Psoas muscle (tissue), 8 donors: ENCODE results near the gene RCBTB1. TPM values are rescaled to one million over a fixed set of nuclear protein-coding genes. Genes with fewer than 3 reads are reported as not detected.
"Not testable (repeated sequence)": the region's sequence is repeated elsewhere in the genome, so short reads cannot be mapped to it uniquely, and the experiment has no call there.

Experiments used
- ATAC-seq, 4 donors: fragments of 200-7000 bp; cut with Tn5 transposase; one replicate each; pipeline ENCODE4 v1.9.1; 2020; ENCODE audit warnings: moderate library complexity in 3 of 4, mild to moderate bottlenecking in 2 of 4
- DNase-seq, 2 donors: peaks; one replicate each; pipeline ENCODE4 v3.0.0-alpha.2; 2020
- H3K27ac ChIP-seq: fragments of 200-600 bp; one replicate; pipeline ENCODE4 v1.8.0; 2022
- H3K27me3 ChIP-seq, 3 donors: fragments of 200-600 bp in 1 of 3; one replicate each; pipeline versions ENCODE4 v1.6.1 to v1.8.0; 2013 to 2022; ENCODE audit warnings: low read length in 2 of 3, mild to moderate bottlenecking in 2 of 3, moderate library complexity in 1 of 3; ENCODE audit not compliant: insufficient read depth in 3 of 3
- H3K36me3 ChIP-seq, 2 donors: fragments of 200-600 bp in 1 of 2; one replicate each; pipeline versions ENCODE4 v1.6.1 to v1.8.0; 2013 to 2022; ENCODE audit warnings: low read depth in 1 of 2, mild to moderate bottlenecking in 1 of 2, moderate library complexity in 1 of 2; ENCODE audit not compliant: insufficient read depth in 1 of 2
- H3K4me1 ChIP-seq: fragments of 200-600 bp; one replicate; pipeline ENCODE4 v1.8.0; 2022
- H3K4me3 ChIP-seq: fragments of 200-600 bp; one replicate; pipeline ENCODE4 v1.8.0; 2022; ENCODE audit warnings: mild to moderate bottlenecking
- H3K9me3 ChIP-seq: fragments of 200-600 bp; one replicate; pipeline ENCODE4 v1.8.0; 2022
- WGBS, 3 donors: extraction: QIAGEN DNeasy Blood & Tissue Kit; methylation state at CpG; one replicate each; pipeline versions ENCODE4 v1.1.6 to v1.1.7; 2013; 5-methylcytosine and 5-hydroxymethylcytosine counted together
- intact Hi-C, 2 donors: fragments of 100-400 bp; cut with DNase I; formaldehyde crosslinking; loops; one replicate each; pipeline versions ENCODE4 v1.11.0 to v1.14.2; 2022
- polyA plus RNA-seq, 3 donors: library from polyadenylated mRNA; stranded (reverse); fragments of 200-250 nt; gene quantifications; one replicate each; pipeline ENCODE4 v1.2.3, GENCODE V29; 2013
- total RNA-seq, 4 donors: library from RNA; stranded (reverse); fragmentation: NEBNext Ultra II Directional in 2 of 4; extraction: Animal tissue kit (Norgen Biotek cat#: 25700) in 2 of 4; gene quantifications; one replicate each; pipeline versions ENCODE4 v1.2.1 to v1.2.4, GENCODE V29; 2021 to 2023
- TF ChIP-seq, protein P1 (sequence below): fragments of 200-600 bp; IDR thresholded peaks from one replicate; pipeline ENCODE4 v1.8.0; 2022; ENCODE audit warnings: antibody characterized with exemption
- donor health status: healthy with polysubstance abuse.
- donor health status: DM: no; HTN: no; CAD: no; lungs with moderate emphysema.
- donor health status: Bipolar disorder and iron deficiency.
- donor health status: healthy.
- donor health status: DM: yes; HTN: yes; CAD: no.
- donor health status: DM: no; HTN: no; CAD: no.
- donor health status: DM: no; HTN: no; CAD: no.
- donor health status: DM: yes; HTN: yes; CAD: no.

The RCBTB1 gene
- total and polyA plus RNA-seq, 7 donors, result 2.2 to 12.6 (median 6.6) TPM

DNA sequence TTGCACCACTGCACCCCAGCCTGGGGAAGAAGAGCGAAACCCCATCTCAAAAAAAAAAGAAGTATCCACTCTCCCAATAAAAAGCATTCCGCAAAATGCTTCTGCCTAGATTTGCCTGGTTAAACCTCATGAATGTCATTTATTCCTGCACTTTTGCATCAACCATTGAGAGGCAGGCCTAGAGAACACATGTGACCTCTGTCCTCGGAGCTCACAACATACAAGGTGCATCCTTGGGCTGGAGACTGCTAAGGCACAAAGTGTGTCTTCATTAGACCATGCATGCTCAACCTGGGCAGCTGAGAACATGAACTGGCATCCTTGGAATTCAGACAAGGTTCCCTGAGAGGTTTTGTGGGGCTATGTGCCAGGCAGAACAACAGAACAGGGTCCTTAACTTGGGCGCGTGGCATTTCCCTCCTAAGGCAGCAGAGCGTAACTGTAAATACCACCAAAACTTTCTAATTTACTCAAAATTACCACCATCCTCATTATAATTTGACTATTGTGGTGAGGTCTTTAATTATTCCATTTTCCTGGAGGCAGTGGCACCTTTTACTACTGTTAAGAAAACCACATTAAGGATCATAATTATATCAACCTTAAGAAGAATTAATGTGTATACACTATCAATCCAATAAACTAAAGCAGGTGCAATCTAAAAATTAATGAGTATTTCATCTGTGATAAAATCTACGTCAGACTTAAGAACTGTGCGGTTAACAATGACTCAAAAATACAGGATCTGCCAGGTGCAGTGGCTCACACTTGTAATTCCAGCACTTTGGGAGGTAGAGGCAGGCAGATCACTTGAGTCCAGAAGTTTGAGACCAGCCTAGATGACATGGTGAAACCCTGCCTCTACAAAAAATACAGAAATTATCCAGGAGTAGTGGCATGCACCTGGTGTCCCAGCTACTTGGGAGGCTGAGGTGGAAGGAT lies 13.8 kb downstream of the RCBTB1 start:
- H3K4me3 ChIP-seq, result no peak overlapping the region
- WGBS, 3 donors, result 89 to 93% (median 92%) methylated on average over 8 of the region's 8 CpGs
- peaks cover 0 to 4% of the 10 kb centered on the region in 2 donors for H3K36me3 ChIP-seq
- peaks cover 1% of the 10 kb centered on the region for H3K4me1 ChIP-seq
- intact Hi-C loops, result no loop called here
- DNase-seq, result no peak
- H3K27me3 ChIP-seq, result no peaks in the 10 kb centered on the region
- no peaks in the 10 kb centered on the region for H3K9me3 ChIP-seq
- TF ChIP-seq, protein P1, sequence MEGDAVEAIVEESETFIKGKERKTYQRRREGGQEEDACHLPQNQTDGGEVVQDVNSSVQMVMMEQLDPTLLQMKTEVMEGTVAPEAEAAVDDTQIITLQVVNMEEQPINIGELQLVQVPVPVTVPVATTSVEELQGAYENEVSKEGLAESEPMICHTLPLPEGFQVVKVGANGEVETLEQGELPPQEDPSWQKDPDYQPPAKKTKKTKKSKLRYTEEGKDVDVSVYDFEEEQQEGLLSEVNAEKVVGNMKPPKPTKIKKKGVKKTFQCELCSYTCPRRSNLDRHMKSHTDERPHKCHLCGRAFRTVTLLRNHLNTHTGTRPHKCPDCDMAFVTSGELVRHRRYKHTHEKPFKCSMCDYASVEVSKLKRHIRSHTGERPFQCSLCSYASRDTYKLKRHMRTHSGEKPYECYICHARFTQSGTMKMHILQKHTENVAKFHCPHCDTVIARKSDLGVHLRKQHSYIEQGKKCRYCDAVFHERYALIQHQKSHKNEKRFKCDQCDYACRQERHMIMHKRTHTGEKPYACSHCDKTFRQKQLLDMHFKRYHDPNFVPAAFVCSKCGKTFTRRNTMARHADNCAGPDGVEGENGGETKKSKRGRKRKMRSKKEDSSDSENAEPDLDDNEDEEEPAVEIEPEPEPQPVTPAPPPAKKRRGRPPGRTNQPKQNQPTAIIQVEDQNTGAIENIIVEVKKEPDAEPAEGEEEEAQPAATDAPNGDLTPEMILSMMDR, result no peak
- no peak for ATAC-seq
- no peak overlapping the region for H3K27ac ChIP-seq

DNA sequence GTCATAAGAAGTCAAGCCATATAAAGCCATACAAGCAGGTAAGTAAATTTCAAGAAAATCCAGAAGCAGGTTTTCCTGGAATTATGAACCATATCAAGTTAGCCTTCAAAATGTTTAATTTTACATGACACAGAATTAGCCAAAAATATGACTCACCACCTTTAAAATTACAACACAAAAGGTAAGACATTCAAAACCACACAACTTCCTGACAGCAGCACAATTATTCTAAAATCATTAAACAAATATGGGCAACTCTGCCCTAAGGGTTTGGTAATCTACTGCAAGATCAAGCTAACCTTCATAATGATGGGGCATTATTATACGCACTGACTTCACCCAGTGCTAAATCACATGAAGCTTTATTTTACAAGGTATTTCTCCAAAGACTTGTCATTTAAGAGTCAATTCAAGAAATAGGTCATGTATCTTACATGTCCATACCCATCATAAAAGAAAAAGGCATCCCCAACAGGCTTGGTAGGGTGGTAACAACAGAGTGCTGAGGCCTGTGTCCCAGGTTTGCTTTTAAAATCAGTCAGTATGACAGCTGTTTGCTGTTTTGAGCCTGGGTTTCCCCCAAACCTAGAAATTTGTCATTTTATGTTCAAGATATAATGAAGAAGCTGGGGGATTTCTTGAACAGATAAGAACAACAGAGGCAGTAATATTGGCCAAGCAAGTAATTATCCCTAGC lies 15.2 kb downstream of the RCBTB1 start:
- WGBS, 3 donors, result 92 to 99% (median 95%) methylated on average over 1 of the region's 1 CpG
- intact Hi-C loops, result no loop called here
- no peaks in the 10 kb centered on the region for H3K4me1 ChIP-seq
- ATAC-seq (no peak), DNase-seq (no peak)
- no peak overlapping the region for H3K27ac ChIP-seq
- H3K36me3 ChIP-seq, result peaks cover 0 to 9% of the 10 kb centered on the region in 2 donors
- no peaks in the 10 kb centered on the region for H3K27me3 ChIP-seq
- H3K4me3 ChIP-seq, result no peak overlapping the region
- H3K9me3 ChIP-seq, result no peaks in the 10 kb centered on the region
- TF ChIP-seq, protein P1, result no peak

DNA sequence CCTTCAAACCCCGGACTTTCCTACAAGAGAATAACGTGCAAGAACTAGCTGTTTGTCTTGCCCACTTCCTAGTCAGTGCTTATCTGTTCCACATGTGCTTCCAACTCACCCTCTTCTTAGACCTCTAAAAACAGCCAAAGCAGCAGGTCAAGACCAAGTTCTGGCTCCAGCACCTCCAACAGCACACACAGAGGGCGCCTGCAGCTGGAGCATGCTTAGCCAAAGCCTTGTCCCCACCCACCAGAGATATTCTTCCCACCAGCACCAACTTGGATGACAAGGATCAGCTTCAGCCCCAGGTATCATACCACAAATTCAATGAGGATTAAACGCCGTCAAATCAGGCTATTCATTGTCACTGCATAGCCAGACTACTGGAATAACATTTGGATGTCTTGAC lies 17.9 kb downstream of the RCBTB1 start:
- H3K36me3 ChIP-seq, result peaks cover 0 to 18% of the 10 kb centered on the region in 2 donors
- no peaks in the 10 kb centered on the region for H3K27me3 ChIP-seq
- WGBS, 3 donors, result 85 to 88% (median 87%) methylated on average over 5 of the region's 5 CpGs
- intact Hi-C loops, result no loop called here
- H3K4me3 ChIP-seq, result no peak overlapping the region
- H3K4me1 ChIP-seq, result no peaks in the 10 kb centered on the region
- H3K27ac ChIP-seq, result no peak overlapping the region
- ATAC-seq (no peak), DNase-seq (no peak)
- TF ChIP-seq, protein P1, result no peak
- no peaks in the 10 kb centered on the region for H3K9me3 ChIP-seq

DNA sequence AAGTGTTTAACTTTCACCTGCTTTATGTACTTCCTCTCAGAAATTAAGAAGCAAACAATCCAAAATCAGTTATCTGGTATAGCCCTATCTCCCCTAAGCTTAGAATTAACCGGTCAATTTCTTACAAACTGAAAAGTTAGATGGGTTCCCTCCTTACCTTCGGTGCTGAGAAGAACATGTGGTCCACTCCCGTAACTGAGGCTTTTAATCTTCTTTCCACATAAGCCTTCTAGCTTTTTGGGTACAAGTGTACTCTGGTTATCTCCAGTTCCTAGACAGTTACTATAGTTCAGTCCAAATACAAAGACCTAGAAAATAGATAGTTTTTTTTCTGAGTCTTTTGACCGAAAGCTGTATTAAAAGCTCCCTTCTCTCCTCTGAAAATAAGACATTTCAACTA lies 18.9 kb downstream of the RCBTB1 start:
- WGBS, 3 donors, result 99 to 100% (median 99%) methylated on average over 4 of the region's 4 CpGs

DNA sequence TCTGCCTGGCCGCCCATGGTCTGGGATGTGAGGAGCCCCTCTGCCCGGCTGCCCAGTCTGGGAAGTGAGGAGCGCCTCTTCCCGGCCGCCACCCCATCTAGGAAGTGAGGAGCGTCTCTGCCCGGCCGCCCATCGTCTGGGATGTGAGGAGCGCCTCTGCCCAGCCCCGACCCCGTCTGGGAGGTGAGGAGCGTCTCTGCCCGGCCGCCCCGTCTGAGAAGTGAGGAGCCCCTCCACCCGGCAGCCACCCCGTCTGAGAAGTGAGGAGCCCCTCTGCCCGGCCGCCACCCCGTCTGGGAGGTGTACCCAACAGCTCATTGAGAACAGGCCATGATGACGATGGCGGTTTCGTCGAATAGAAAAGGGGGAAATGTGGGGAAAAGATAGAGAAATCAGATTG lies 19.9 kb downstream of the RCBTB1 start:
- intact Hi-C loops, H3K4me3 ChIP-seq, H3K9me3 ChIP-seq, H3K27me3 ChIP-seq, H3K4me1 ChIP-seq, DNase-seq, ATAC-seq, H3K27ac ChIP-seq: not testable (repeated sequence)
- WGBS, 3 donors, result 97 to 99% methylated on average over 18 to 19 of the region's 25 CpGs; no CpG with 5 or more reads in 1 of the 3 donors
- peaks cover 0 to 33% of the 10 kb centered on the region in 2 donors for H3K36me3 ChIP-seq

More for the DNA sequence above, 18.9 kb downstream of the RCBTB1 start:
- Histone ChIP-seq H3K27me3 (no peaks in the 10 kb centered on the region), H3K27ac (no peak overlapping the region), H3K4me1 (no peaks in the 10 kb centered on the region), H3K9me3 (no peaks in the 10 kb centered on the region), H3K4me3 (no peak overlapping the region), H3K36me3 (peaks cover 0 to 23% of the 10 kb centered on the region in 2 donors)
- TF ChIP-seq, protein P1, result no peak
- intact Hi-C loops, result no loop called here
- ATAC-seq (no peak), DNase-seq (no peak)
